ENCODE results near the gene MAP3K2. TPM values are rescaled to one million over a fixed set of nuclear protein-coding genes. Genes with fewer than 3 reads are reported as not detected.

MAP3K2 gene
- total RNA-seq, 1 experiment from 2014 or later: 26.4 TPM

DNA sequence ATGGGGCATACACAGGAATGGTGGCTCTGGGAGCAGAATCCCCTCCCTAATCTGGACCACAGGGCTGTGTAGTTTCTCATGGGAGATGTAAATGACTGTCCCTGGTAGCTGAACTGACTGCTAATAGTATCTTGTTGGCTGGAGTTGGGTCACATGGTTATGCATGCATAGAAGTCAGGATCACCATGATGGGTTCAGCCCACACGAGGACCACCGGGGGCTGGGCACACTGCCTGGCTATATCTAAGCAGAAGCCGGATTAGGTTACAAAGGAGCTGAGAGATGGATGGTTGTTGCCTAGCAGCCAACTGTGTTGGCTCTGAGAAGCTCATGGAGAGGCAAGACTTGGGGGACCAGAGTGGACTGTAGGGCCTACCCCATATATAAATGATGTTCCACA lies 6.7 kb upstream of the MAP3K2 start:
- in situ Hi-C loops (cut with HindIII; ENCODE audit: low pct_unique_long_range_greater_than_20kb, low sequenced_read_pairs): no loop called here
- no peak for DNase-seq (ENCODE audit: low read depth, low spot score)

DNA sequence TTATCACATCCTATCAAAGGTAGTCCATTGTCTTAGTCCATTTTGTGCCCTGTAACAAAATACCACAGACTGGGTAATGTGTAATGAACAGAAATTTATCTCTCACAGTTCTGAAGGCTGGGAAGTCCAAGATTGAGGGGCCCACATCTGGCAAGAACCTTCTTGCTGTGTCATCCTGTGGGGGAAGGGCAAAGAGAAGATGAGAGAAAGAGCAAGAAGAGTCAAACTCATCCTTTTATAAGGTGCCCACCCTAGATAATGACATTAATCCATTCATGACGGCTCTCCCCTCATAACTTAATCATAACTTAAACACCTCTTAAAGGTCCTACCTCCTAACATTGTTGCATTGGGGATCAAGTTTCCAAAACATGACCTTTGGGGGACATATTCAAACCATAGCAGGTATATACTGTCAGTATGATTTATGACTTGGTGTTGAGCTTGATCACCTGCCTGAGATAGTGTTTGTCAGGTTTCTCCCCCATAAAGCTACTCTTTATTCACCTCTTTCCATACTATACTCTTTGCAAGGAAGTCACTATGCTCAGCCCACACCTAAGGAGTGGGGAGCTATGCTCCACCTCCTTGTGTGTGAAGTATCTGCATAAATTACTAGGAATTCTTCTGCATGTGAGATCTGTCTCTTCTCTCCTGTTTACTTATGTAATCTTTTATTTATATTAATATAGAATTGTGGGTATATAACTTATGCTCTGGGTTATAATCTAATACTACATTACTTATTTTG lies 5.2 kb upstream of the MAP3K2 start:
- in situ Hi-C loops (cut with HindIII; ENCODE audit: low pct_unique_long_range_greater_than_20kb, low sequenced_read_pairs): no loop called here
- no peak for DNase-seq (ENCODE audit: low read depth, low spot score)

- DNase-seq (ENCODE audit: low read depth, low spot score): no peak
- in situ Hi-C loops (cut with HindIII; ENCODE audit: low pct_unique_long_range_greater_than_20kb, low sequenced_read_pairs): no loop called here
Measured at GRCh38 chr2:127392133-127392827, 4.5 kb upstream of the MAP3K2 start.

DNA sequence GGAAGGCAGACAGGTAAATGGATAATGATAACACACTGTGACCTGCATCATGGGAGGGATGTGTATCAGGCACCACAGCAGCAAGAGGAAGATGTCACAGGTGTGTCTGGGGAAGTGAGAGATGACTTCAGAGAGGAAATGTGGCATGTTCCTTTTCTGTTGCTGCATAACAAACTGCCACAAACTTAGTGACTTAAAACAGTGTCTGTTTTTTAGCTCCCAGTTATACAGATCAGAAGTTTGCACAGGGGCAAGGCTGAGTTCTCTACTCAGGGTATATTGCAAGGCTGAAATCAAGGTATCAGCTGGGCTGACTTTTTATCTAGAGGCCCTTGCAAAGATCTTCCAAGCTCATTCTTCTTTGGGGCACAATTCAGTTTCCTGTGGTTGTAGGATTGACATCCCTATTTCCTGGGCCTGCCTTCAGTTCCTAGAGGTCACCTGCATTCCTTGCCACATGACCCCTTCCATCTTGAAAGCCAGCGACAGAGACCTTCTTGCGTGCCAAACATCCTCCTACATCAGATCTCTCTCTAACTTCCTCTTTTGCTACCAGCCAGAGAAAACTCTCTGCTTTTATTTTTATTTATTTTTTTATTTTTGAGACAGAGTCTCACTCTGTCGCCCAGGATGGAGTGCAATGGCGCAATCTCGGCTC lies 2.1 kb upstream of the MAP3K2 start:
- DNase-seq (ENCODE audit: low read depth, low spot score): no peak
- in situ Hi-C loops (cut with HindIII; ENCODE audit: low pct_unique_long_range_greater_than_20kb, low sequenced_read_pairs): no loop called here

DNA sequence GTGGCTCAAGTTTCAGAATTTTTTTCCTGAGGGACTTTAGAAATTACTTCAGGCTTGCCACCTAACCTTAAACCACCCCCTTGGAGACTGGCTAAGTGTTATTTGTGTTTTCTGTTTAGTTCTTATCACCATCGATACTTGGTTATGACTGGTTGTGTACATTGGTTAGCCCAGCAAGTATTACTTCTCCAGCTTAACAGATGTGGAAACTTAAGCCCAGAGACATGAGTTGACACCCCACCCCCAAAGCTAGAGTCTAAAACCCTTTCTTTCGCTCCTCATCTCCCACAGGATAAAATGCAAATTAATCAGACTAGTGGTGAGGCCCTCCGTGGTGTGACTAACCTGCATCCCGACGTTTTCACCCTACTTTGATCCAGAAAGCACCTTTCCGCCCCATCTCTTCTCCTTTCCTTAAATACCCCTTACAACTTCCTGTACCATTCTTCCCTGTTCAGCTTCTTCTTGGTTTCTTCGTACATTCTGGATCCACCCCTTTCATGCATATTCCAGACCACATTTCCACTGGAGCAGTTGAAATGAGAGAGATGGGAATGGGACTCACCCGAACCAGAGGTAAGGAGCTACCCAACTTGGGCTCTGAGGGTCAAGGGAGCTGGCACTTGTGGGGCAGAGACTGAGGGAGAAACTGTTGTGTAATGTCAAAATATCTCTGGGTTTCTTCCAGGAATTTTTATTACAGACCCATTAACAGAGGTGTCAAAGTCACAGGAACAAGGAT lies 819 bp upstream of the MAP3K2 start:
- in situ Hi-C loops (cut with HindIII; ENCODE audit: low pct_unique_long_range_greater_than_20kb, low sequenced_read_pairs): no loop called here
- DNase-seq (ENCODE audit: low read depth, low spot score): no peak

GRCh38 chr2:127386764-127387654 lies 766 bp downstream of the MAP3K2 start:
- in situ Hi-C loops (cut with HindIII; ENCODE audit: low pct_unique_long_range_greater_than_20kb, low sequenced_read_pairs): no loop called here
- peak; percentile 84 for DNase-seq (ENCODE audit: low read depth, low spot score)

GRCh38 chr2:127386246-127386645 lies 1.5 kb downstream of the MAP3K2 start:
- DNase-seq (ENCODE audit: low read depth, low spot score): no peak
- in situ Hi-C loops (cut with HindIII; ENCODE audit: low pct_unique_long_range_greater_than_20kb, low sequenced_read_pairs): no loop called here

DNA sequence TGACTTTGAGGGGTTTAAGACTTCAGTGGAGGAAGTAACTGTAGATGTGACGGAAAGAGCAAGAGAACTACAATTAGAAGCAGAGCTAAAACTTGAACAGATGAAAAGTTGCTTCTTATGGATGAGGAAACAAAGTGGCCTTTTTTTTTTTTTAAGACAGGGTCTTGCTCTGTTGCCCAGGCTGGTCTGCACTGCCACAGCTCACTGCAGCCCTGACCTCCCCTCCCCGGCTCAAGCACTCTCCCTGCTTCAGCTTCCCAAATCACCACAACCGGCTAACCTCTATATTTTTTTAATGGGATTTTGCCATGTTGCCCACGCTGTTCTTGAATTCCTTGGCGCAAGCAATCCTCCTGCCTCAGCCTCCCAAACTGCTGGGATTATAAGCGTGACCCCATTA lies 3.2 kb downstream of the MAP3K2 start:
- in situ Hi-C loops (cut with HindIII; ENCODE audit: low pct_unique_long_range_greater_than_20kb, low sequenced_read_pairs): no loop called here
- DNase-seq (ENCODE audit: low read depth, low spot score): no peak

- in situ Hi-C loops (cut with HindIII; ENCODE audit: low pct_unique_long_range_greater_than_20kb, low sequenced_read_pairs): no loop called here
- DNase-seq (ENCODE audit: low read depth, low spot score): no peak
Measured at GRCh38 chr2:127382831-127383230, 4.9 kb downstream of the MAP3K2 start.

DNA sequence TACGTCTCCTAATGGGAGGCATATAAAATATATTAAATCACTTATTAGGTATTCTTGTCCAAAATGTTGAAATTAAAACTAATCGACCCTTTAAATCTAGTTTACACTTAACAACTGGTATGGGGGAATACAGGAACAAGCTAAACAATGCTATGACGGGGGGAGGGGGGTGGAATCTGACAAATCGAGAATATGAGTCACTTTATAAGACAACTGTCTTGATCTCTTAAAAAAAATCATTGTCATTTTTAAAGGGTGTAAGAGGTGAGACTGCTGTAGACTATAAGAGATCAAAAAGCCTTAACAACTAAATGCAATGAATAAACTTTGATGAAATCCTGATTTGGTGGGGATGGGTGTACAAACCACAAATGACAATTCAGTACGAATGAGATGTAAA lies 6.0 kb downstream of the MAP3K2 start:
- DNase-seq (ENCODE audit: low read depth, low spot score): no peak
- in situ Hi-C loops (cut with HindIII; ENCODE audit: low pct_unique_long_range_greater_than_20kb, low sequenced_read_pairs): no loop called here

- in situ Hi-C loops (cut with HindIII; ENCODE audit: low pct_unique_long_range_greater_than_20kb, low sequenced_read_pairs): no loop called here
- no peak for DNase-seq (ENCODE audit: low read depth, low spot score)
Measured at GRCh38 chr2:127379712-127380355, 7.9 kb downstream of the MAP3K2 start.

DNA sequence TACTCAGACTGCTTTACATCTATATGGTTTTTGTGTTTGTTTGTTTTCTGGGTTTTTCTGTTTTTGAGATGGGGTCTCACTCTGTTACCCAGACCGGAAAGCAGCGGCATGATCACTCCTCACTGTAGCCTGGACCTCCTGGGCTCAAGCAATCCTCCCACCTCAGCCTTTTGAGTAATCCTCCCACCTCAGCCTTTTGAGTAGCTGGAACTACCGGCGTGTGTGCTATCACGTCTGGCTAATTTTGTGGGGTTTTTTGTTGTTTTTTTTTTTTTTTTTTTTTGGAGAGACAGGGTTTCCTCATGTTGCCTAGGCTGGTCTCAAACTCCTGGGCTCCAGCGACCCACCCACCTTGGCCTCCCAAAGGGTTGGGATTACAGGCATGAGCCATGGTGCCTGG lies 9.1 kb downstream of the MAP3K2 start:
- no peak for DNase-seq (ENCODE audit: low read depth, low spot score)
- in situ Hi-C loops (cut with HindIII; ENCODE audit: low pct_unique_long_range_greater_than_20kb, low sequenced_read_pairs): no loop called here

GRCh38 chr2:127377262-127377661 lies 10.5 kb downstream of the MAP3K2 start:
- in situ Hi-C loops (cut with HindIII; ENCODE audit: low pct_unique_long_range_greater_than_20kb, low sequenced_read_pairs): no loop called here
- DNase-seq (ENCODE audit: low read depth, low spot score): no peak

- no peak for DNase-seq (ENCODE audit: low read depth, low spot score)
- in situ Hi-C loops (cut with HindIII; ENCODE audit: low pct_unique_long_range_greater_than_20kb, low sequenced_read_pairs): no loop called here
Measured at GRCh38 chr2:127376257-127376656, 11.5 kb downstream of the MAP3K2 start.

GRCh38 chr2:127373362-127374083 lies 14.3 kb downstream of the MAP3K2 start:
- no peak for DNase-seq (ENCODE audit: low read depth, low spot score)
- in situ Hi-C loops (cut with HindIII; ENCODE audit: low pct_unique_long_range_greater_than_20kb, low sequenced_read_pairs): no loop called here

DNA sequence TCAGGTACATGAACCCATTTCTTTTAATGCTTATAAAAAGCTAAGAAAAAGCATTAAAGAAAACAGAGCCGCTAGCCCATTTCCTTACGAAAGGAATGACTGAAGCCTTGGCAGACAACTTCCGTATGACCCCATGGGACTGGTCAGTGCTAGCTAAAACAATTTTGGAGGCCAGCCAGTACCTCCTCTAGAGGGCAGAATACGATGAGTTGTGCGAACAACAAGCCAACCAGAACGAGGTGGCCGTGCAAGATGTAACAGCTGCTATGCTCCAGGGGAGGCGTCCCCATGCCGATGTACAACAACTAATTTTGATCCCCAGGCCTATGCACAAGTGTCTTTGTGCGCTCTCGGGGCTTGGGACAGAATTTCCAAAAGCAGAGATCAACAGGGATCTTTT lies 16.7 kb downstream of the MAP3K2 start:
- peak; percentile 16 for DNase-seq (ENCODE audit: low read depth, low spot score)

More for the DNA sequence above, 16.7 kb downstream of the MAP3K2 start:
- in situ Hi-C loops (cut with HindIII; ENCODE audit: low pct_unique_long_range_greater_than_20kb, low sequenced_read_pairs): no loop called here
